Testis (tissue), 3 donors: ENCODE results near the gene PEPD. TPM values are rescaled to one million over a fixed set of nuclear protein-coding genes. Genes with fewer than 3 reads are reported as not detected.
A peak's percentile ranks its signal among the peaks of the same experiment; 100 is the strongest.

Source experiments
- DNase-seq: peaks from one replicate; pipeline ENCODE4 v3.0.0-alpha.2; 2019
- H3K27ac ChIP-seq, 2 donors: fragments of 200-600 bp; sonication (generic); one replicate each; pipeline ENCODE4 v1.5.1; 2019
- H3K27me3 ChIP-seq: fragments of 200-600 bp; sonication (generic); one replicate; pipeline ENCODE4 v1.5.1; 2019
- H3K36me3 ChIP-seq: fragments of 200-600 bp; sonication (generic); one replicate; pipeline ENCODE4 v1.5.1; 2017; ENCODE audit warnings: low read depth; ENCODE audit errors: missing control alignments
- H3K4me1 ChIP-seq: fragments of 200-600 bp; sonication (generic); one replicate; pipeline ENCODE4 v1.5.1; 2019
- H3K4me3 ChIP-seq, 2 donors: fragments of 200-600 bp; sonication (generic); one replicate each; pipeline ENCODE4 v1.5.1; 2017 to 2019
- H3K9me3 ChIP-seq: fragments of 200-600 bp; sonication (generic); one replicate; pipeline ENCODE4 v1.5.1; 2017
- POLR2A ChIP-seq: fragments of 450-650 bp; IDR thresholded peaks from one replicate; pipeline ENCODE4 v1.6.1; 2017; ENCODE audit warnings: antibody characterized with exemption, mild to moderate bottlenecking, moderate library complexity
- WGBS, 2 donors: methylation state at CpG; one replicate each; pipeline ENCODE4 v1.1.5; 2018; 5-methylcytosine and 5-hydroxymethylcytosine counted together
- intact Hi-C: fragments of 100-400 bp; cut with DNase I; formaldehyde crosslinking; loops from one replicate; pipeline ENCODE4 v1.15.1; 2023; ENCODE audit warnings: low total_unique reads
- polyA plus RNA-seq: library from polyadenylated mRNA; stranded (reverse); fragments of 350-450 nt; fragmentation: Illumina TruSeq; extraction: RNeasy Lipid Tissue Mini Kit (QIAGEN cat#74804); gene quantifications from one replicate; pipeline ENCODE4 v1.2.3, GENCODE V29; 2014; ENCODE audit warnings: low read depth, low replicate concordance; ENCODE audit not compliant: insufficient read depth
- total RNA-seq, 2 donors: library from RNA; depleted of rRNA; stranded (reverse); fragments of >200 nt; gene quantifications; one replicate each; pipeline ENCODE4 v1.2.3, GENCODE V29; 2016
- TF ChIP-seq, protein P1 (sequence below), 3 experiments: fragments of 450-650 bp in 2 of 3; fragments of 200-600 bp in 1 of 3; sonication (generic) in 1 of 3; IDR thresholded peaks; one replicate each; pipeline ENCODE4 v1.5.1; 2016 to 2019; ENCODE audit warnings: antibody characterized with exemption in 3 of 3, mild to moderate bottlenecking in 2 of 3, moderate library complexity in 1 of 3

The PEPD gene
- total and polyA plus RNA-seq, 3 donors from 2014 or later, result 51.1 to 87.9 (median 58.0) TPM

DNA sequence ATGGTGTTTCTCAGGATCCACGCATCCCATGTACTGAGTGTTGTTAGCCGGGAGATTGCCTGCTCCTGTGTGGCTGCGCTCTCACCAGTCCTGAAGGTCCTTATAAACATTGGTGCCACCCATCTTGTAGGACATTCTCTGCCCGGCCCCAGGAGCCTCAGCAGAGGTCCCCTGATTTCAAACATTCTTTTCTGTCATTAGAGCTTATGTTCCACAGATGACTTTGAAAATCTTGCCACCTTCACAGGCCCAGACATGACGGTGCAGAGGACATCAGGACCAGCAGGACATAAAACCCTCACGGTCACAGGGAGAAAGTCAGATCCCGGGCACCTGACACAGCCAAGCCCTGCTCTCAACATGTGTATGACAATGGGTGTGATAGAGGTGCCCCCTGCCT, 33.2 kb upstream of the PEPD start:
- Histone ChIP-seq H3K9me3 (no peaks in the 10 kb centered on the region), H3K4me3 (no peak overlapping the region), H3K4me1 (no peaks in the 10 kb centered on the region), H3K36me3 (no peaks in the 10 kb centered on the region), H3K27ac (no peak overlapping the region), H3K27me3 (no peaks in the 10 kb centered on the region)
- DNase-seq, result no peak
- 88 to 90% methylated on average over 5 to 7 of the region's 7 CpGs for WGBS, 2 donors
- TF ChIP-seq, protein P1, sequence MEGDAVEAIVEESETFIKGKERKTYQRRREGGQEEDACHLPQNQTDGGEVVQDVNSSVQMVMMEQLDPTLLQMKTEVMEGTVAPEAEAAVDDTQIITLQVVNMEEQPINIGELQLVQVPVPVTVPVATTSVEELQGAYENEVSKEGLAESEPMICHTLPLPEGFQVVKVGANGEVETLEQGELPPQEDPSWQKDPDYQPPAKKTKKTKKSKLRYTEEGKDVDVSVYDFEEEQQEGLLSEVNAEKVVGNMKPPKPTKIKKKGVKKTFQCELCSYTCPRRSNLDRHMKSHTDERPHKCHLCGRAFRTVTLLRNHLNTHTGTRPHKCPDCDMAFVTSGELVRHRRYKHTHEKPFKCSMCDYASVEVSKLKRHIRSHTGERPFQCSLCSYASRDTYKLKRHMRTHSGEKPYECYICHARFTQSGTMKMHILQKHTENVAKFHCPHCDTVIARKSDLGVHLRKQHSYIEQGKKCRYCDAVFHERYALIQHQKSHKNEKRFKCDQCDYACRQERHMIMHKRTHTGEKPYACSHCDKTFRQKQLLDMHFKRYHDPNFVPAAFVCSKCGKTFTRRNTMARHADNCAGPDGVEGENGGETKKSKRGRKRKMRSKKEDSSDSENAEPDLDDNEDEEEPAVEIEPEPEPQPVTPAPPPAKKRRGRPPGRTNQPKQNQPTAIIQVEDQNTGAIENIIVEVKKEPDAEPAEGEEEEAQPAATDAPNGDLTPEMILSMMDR (IDR thresholded peaks at IDR 0.05), result no peak
- no peak for TF ChIP-seq POLR2A
- intact Hi-C loops, result no loop called here

DNA sequence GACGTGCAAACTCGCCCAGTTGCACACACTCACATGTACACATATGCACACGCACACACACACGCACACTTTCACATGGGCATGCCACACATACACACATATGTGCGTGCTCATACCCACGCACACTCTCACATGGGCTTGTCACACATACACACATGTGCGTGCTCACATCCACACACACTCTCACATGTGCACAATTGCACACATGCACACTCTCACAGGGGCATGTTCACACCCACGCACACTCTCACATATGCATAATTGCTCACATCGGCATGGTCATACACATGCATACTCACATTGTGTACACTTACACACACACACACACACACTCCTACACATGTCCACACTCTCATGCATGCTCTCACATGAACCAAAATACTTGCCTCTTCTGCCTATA, 32.8 kb upstream of the PEPD start:
- no peaks in the 10 kb centered on the region for H3K27me3 ChIP-seq
- no peak for DNase-seq
- no peaks in the 10 kb centered on the region for H3K9me3 ChIP-seq
- WGBS, 2 donors, result 72 to 81% methylated on average over 9 of the region's 9 CpGs
- no peaks in the 10 kb centered on the region for H3K4me1 ChIP-seq
- TF ChIP-seq, protein P1 (IDR thresholded peaks at IDR 0.05), result no peak
- no peaks in the 10 kb centered on the region for H3K36me3 ChIP-seq
- intact Hi-C loops, result no loop called here
- H3K4me3 ChIP-seq, result no peak overlapping the region
- no peak overlapping the region for H3K27ac ChIP-seq

DNA sequence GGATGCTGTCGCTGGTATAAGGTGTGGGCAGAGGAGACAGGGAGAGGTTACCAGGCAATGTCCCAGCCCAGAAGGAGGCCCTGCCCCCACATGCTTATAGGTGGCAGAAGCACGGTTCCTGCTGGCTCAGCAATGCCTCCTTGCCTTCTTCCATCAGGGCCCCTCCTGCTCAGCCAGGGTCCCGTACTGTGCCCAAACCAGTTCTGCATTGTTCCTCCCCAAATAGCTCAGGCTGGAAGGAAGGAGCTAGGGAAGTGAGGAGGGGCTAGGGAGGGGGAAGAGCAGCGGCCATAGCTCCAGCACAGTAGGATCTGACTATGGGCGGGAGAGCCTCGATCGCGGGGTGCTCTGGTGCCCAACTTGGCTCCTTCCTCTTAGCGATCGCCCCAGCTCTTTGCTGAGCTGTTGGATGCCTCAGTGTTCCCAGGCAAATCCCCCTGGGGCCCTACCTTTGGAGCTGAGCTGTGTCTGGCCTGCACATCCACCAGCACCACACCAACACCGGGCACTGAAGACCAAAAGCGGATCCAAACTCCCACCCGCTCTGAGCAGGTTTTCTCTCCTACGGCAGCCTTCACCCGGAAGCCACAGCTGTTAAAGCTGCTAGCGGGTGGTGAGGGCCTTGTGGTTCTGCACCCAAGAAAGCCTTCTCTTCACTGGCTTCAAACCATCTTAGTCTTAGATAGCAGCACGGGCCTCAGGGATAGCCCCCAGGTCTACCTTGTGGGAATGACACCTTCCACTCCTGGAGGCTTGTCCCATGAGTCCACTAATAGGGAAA, 32.1 kb upstream of the PEPD start:
- H3K27ac ChIP-seq, result no peak overlapping the region
- 49 to 64% methylated on average over 17 of the region's 17 CpGs for WGBS, 2 donors
- intact Hi-C loops, result no loop called here
- peak overlapping the region in 1 of 2 donors; percentile 31 for H3K4me3 ChIP-seq
- H3K36me3 ChIP-seq, result no peaks in the 10 kb centered on the region
- no peaks in the 10 kb centered on the region for H3K9me3 ChIP-seq
- no peak for DNase-seq
- H3K27me3 ChIP-seq, result no peaks in the 10 kb centered on the region
- TF ChIP-seq POLR2A, result no peak
- TF ChIP-seq, protein P1 (IDR thresholded peaks at IDR 0.05), result no peak
- no peaks in the 10 kb centered on the region for H3K4me1 ChIP-seq

DNA sequence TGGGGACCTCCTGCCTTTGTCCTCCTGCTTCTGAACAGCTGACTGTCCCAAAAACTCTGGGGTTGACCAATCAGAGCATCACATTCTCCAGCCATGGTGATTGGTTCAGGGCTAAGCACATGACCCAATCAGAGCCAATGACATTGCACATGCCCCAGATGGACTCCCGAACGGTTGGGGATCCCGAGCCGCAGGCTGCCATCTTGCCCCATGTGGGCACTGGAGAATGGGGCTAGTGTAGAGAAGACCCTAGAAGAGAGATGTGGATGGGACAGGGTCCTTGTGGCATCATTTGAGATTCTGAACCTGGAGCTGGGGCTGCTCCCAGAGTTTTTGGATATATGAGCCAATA, 31.3 kb upstream of the PEPD start:
- TF ChIP-seq, protein P1 (IDR thresholded peaks at IDR 0.05), result no peak
- no peak for TF ChIP-seq POLR2A
- peak overlapping the region in 1 of 2 donors; percentile 31 for H3K4me3 ChIP-seq
- DNase-seq, result peak; percentile 58
- H3K27me3 ChIP-seq, result no peaks in the 10 kb centered on the region
- no peaks in the 10 kb centered on the region for H3K4me1 ChIP-seq
- 53 to 80% methylated on average over 4 of the region's 4 CpGs for WGBS, 2 donors
- no peaks in the 10 kb centered on the region for H3K36me3 ChIP-seq
- H3K27ac ChIP-seq, result no peak overlapping the region
- no peaks in the 10 kb centered on the region for H3K9me3 ChIP-seq
- intact Hi-C loops, result no loop called here
